ENCODE results near the gene HPSE.
A peak's percentile ranks its signal among the peaks of the same experiment; 100 is the strongest.

- TF ChIP-seq, protein P1, sequence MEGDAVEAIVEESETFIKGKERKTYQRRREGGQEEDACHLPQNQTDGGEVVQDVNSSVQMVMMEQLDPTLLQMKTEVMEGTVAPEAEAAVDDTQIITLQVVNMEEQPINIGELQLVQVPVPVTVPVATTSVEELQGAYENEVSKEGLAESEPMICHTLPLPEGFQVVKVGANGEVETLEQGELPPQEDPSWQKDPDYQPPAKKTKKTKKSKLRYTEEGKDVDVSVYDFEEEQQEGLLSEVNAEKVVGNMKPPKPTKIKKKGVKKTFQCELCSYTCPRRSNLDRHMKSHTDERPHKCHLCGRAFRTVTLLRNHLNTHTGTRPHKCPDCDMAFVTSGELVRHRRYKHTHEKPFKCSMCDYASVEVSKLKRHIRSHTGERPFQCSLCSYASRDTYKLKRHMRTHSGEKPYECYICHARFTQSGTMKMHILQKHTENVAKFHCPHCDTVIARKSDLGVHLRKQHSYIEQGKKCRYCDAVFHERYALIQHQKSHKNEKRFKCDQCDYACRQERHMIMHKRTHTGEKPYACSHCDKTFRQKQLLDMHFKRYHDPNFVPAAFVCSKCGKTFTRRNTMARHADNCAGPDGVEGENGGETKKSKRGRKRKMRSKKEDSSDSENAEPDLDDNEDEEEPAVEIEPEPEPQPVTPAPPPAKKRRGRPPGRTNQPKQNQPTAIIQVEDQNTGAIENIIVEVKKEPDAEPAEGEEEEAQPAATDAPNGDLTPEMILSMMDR (IDR thresholded peaks at IDR 0.05; ENCODE audit: low read depth, low read length, missing input control) = no peak
- TF ChIP-seq ZBTB33 (IDR thresholded peaks at IDR 0.05) = no peak
- no peak for TF ChIP-seq RAD21 (IDR thresholded peaks at IDR 0.05)
- no peak for TF ChIP-seq TAF1 (conservative IDR thresholded peaks at IDR 0.05)
- TF ChIP-seq, protein P2, sequence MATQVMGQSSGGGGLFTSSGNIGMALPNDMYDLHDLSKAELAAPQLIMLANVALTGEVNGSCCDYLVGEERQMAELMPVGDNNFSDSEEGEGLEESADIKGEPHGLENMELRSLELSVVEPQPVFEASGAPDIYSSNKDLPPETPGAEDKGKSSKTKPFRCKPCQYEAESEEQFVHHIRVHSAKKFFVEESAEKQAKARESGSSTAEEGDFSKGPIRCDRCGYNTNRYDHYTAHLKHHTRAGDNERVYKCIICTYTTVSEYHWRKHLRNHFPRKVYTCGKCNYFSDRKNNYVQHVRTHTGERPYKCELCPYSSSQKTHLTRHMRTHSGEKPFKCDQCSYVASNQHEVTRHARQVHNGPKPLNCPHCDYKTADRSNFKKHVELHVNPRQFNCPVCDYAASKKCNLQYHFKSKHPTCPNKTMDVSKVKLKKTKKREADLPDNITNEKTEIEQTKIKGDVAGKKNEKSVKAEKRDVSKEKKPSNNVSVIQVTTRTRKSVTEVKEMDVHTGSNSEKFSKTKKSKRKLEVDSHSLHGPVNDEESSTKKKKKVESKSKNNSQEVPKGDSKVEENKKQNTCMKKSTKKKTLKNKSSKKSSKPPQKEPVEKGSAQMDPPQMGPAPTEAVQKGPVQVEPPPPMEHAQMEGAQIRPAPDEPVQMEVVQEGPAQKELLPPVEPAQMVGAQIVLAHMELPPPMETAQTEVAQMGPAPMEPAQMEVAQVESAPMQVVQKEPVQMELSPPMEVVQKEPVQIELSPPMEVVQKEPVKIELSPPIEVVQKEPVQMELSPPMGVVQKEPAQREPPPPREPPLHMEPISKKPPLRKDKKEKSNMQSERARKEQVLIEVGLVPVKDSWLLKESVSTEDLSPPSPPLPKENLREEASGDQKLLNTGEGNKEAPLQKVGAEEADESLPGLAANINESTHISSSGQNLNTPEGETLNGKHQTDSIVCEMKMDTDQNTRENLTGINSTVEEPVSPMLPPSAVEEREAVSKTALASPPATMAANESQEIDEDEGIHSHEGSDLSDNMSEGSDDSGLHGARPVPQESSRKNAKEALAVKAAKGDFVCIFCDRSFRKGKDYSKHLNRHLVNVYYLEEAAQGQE (IDR thresholded peaks at IDR 0.05) = no peak
- no peak for TF ChIP-seq RXRA (IDR thresholded peaks at IDR 0.05)
- no peak for TF ChIP-seq GABPA (IDR thresholded peaks at IDR 0.05 in 1 of 2, conservative IDR thresholded peaks at IDR 0.05 in 1 of 2)
- no peak for TF ChIP-seq YY1 (IDR thresholded peaks at IDR 0.05)
- no peak for TF ChIP-seq SP1 (IDR thresholded peaks at IDR 0.05)
- TF ChIP-seq MAX (IDR thresholded peaks at IDR 0.05) = no peak
- TF ChIP-seq JUND (IDR thresholded peaks at IDR 0.05) = peak; percentile 68 to 90
Observed at GRCh38 chr4:83356899-83357661, 22.4 kb upstream of the HPSE start.

Data from liver (tissue), 3 donors.